Activated CD8-positive, alpha-beta memory T cell treated with anti-CD3 and anti-CD28 coated beads for 1 hour (primary cell): Measurements from ENCODE around the gene CYSTM1.
"Not testable (repeated sequence)": the region's sequence is repeated elsewhere in the genome, so short reads cannot be mapped to it uniquely, and the experiment has no call there.

Experiments used
- DNase-seq, 2 donors: peaks; one replicate each; pipeline ENCODE4 v3.0.0-alpha.2; 2020; ENCODE audit warnings: low read depth in 1 of 2; ENCODE audit errors: extremely low read depth in 1 of 2

CYSTM1 gene

DNA sequence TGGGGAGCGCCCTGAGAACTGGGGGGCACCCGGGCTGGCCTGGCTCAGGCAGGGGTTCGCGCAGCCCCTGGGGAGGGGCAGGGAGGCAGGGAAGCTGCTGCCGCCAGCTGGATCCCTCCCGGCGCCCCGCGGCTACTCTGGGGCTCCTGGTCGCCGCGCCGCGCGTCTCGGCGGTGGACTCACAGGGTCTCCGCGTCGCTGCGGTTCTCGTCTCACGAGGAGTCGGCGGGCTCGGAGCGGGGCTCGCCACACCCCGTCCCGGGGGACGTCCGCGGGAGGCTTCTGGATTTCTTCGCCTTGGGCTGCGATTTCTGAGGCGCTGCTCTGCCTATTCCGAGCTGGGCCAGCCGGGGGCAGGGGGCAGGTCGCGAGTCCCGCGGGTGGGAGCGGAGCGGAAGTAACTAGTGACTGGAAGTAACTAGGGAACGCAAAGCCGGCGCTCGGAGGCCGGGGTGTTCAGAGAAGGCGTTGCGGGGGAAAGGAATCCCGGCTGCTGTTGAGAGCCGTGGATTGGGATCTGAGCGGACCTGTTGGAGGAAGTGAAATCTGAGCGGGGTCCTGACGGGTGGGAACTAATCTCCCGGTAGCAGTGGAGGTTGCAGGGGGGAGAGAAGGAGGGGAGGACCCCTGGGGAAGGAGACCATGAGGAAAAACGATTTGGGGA lies 511 bp downstream of the CYSTM1 start:
- DNase-seq: peak in 1 of 2 donors; percentile 34

DNA sequence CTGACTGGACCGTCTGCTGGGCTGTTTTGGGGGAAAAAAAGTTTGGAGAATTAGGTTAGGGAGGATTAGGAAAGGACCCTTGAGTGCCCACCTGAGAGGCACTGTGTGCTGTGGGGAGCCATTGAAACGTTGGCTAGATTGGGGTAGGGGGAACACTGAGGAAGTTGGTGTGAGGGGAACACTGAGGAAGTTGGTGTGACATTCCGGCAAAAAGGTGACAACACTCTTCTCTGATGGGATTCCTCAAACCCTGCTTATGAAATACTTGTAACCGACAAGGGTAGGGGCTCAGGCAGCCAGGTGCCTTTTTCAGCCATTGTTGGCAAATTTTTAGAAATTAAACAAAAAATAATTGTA lies 1.0 kb downstream of the CYSTM1 start:
- no peak for DNase-seq

DNA sequence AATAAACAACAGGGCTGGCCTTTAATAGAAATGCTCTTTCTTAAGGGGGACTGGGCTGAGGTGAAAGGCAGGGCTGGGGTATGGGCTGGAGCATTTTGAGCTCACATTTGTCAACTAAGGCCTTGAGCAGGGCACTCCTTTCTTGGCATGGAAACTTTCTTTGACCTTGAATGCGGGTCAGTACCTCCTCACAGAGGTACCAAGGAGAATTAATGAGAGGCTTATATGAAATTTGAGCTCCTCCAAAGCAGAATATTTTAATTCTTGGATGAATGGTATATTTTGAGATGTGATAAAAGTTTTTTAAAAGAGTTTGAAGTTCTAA lies 3.1 kb downstream of the CYSTM1 start:
- DNase-seq: no peak

DNA sequence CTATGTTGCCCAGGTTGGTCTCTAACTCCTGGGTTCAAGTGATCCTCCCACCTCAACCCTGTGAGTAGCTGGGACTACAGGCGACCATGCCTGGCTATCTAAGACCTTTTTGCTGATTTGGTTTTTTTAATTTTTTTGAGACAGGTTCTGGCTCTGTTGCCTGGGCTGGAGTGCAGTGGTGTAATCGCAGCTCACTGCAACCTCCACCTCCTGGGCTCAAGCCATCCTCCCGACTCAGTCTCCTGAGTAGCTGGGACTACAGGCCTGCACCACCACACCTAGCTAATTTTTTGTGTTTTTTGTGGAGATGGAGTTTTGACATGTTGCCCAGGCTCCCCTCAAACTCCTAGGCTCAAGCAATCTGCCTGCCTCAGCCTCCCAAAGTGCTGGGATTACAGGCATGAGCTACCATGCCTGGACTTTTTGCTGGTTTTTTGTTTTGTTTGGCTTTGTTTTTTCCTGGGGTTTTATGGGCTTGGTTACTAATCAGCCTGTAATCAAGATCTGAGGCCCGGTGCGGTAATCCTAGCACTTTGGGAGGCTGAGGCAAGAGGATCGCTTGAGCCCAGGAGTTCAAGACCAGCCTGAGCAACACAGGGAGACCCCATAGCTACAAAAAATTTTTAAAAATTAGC lies 3.6 kb downstream of the CYSTM1 start:
- no peak for DNase-seq

DNA sequence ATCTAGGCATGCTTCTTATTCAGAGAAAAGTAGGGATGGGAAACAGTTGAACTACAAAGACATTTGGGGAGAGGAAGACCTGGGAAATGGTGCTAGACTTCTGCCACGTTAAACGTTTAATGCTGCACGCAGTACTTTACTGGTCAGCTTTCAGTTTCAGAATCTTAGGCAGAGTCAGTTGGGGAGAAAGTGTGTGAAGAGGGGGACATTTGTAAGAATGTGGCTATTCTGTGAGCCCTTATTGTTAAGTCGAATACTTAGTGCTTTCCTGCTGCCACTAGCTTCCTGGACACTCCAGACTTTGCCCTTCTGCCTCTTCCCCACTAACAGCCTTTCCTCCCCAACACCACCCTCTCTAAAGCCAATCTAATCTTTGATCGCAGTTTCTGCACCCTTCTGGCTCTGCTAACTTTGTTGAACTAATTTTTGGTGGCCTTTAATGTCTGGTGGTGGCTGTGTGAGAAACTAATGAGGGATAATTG lies 6.1 kb downstream of the CYSTM1 start:
- no peak for DNase-seq

DNA sequence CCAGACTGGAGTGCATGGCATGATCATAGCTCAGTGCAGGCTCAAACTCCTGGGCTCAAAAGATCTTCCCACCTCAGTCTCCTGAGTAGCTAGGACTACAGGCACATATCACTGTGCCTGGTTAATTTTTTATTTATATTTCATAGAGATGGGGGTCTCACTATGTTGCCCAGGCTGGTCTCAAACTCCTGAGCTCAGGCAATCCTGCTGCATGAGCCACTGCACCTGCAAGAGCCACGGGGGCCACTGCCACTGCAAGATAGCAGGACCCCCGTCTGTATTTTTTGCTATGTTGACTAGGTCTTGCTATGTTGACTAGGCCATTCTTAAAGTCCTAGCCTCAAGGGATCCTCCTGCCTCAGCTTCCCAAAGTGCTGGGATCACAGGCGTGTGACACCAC lies 6.5 kb downstream of the CYSTM1 start:
- DNase-seq: no peak

DNA sequence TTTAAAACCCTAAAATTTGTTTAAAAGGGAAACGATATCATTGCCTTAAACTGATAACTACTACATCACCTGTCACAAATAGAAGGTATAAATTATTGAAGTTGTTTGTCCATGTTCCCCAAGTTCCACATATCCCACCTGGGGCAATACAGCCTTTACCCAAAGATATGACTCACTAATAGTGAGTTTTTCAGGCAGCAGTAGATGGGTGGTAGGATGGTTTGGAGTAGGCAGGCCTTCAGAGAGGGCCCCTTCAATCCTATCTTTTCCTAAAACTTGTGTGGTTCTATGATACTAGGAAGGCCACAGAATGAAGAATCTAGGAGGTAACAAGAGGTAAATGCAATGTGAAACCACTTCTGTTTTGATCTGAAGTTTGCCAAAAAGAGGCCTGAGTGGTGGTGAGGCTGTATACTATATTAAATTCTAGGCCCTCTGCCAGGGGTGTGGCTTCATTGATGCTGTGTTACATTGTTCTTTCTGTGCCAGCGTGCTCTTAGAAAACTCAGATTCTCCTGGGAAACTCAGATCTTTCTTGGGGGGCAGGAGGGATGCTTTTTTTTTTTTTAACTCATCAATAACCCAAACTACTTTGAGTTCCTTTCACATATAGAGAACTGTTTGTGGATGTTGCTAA lies 7.2 kb downstream of the CYSTM1 start:
- DNase-seq: no peak

DNA sequence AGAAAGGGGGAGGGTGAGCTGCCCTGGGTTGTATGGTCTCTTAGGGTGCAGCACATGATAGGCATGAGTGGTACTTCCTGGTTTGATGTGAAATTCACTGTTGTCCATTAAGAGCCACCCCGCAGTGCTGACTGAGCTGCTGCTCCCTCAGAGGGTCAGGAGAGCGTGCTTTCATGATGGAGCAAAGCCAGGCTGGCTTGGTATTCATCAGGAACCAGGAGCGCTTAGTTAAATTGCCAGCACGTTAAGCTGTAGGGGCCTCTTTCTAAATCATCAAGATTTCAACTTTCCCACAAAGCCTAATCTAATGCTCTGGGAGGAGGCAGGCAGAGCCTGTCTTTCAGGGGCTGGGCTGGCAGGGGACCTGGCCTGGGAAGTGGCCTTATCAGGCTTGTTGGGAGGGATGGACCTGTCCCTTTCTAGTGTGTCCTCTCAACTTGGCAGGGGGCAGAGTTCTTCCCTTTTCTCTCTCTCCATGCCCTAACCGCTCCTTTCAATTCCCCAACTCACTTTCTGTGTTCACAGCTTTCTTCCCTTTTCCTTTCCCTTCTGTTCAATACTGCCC lies 7.9 kb downstream of the CYSTM1 start:
- no peak for DNase-seq

DNA sequence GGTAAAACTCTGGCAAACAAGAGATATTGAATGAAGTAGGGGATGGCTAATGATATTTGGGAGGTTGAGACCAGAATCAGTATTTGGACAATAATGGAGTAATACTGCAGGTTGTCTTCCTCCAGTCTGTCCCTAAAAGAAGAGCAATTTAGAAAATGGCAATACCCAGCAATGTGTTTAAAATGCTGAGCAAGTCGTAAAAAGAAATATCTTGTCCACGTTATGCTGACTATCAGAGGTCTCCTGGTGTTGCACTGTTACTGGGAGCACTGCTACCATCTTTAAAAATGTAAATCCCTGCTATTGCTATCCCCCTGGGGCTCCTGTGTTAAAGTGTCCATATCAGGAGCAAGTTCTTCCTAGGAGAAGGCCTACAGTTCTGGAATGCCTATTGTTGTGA lies 10.4 kb downstream of the CYSTM1 start:
- DNase-seq: no peak

DNA sequence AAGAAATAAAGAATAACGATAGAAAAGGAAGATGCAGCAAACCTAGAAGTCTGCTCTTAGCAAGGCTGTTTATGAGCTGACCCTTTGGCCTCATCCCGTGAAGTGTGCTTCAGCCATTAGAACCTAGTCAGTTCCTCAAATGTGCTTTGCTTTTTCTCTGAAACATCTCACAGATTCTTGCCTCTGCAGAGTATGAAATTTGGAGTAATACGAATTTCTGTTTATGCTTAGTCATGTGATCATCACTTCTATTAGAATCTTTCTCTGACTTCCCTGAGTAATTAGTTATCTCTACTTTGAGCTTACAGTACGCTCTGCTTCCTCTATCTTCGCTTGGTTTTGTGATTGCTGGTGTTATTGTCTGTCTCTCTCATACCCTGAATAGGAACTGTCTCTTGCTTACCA lies 11.3 kb downstream of the CYSTM1 start:
- DNase-seq: no peak

DNA sequence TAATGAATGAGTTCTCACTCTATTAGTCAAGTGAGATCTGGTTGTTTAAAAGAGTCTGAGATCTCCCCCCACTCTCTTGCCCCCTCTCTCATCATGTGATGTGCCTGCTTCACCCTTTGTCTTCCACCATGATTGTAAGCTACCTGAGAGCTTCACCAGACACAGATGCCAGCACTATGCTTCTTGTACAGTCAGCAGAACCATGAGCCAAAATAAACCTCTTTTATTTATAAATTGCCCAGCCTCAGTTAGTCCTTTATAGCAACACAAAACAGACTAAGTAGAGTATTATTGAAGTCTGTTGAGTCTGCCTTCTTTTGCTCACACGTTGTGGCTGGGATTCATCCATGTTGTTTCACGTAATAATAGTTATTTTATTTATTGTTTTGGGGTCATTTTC lies 14.3 kb downstream of the CYSTM1 start:
- DNase-seq: no peak

DNA sequence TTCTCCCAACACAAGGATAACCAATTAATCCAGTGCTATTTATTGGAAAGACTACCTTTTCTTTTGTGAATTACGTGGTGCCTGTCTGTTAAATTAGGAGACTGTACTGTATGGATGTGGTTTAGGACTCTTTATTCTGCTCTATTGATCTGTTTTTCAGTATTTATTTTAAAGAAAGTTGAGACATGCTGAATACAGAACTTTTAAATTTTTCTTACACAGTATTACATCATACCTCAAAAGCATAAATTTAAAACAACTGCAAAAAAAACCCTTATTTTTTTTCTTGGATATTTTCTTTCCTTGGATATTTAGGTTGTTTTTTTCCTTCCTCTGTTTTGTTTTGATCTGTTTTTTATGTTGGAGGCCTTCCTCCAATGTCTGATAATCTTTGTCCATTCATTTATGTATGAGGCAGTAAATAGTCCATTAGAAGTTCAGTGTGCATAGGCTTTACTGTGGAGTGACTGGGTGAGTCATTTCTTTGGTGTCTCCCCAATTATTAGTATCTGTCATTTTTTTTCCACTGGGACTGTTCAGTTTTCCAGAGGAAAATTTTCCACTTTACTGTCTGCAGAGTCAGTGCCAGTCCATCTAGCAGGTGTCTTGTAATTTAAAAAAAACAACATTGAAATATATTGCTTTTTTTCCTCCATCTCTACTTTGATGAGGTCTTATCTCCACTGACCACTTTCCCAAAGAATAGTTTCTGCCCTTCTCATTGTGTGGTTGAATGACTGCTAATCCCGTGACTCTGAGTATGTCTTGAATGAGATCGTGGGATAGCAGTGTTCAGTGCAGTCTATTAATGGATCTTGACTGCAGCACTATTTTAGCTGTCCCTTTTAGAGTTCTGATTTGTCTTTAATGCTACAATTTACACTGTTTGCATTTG lies 15.2 kb downstream of the CYSTM1 start:
- DNase-seq: no peak

DNA sequence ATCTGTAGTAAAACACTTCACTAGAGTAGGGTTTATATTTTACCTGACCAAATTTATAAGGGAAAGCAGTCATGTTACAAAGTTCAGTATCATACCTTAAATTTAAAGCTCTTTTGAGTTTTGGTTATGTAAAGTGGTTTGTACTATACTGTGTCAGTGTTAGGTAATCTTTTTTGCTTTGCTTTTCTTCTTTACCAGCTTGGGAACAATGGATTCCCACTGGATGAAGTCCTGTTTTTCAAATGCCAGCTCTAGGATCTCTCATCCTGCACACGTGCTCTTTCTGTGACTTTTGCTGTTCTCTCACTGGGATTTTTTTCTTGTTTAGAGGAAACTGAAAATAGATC lies 15.9 kb downstream of the CYSTM1 start:
- DNase-seq: no peak

DNA sequence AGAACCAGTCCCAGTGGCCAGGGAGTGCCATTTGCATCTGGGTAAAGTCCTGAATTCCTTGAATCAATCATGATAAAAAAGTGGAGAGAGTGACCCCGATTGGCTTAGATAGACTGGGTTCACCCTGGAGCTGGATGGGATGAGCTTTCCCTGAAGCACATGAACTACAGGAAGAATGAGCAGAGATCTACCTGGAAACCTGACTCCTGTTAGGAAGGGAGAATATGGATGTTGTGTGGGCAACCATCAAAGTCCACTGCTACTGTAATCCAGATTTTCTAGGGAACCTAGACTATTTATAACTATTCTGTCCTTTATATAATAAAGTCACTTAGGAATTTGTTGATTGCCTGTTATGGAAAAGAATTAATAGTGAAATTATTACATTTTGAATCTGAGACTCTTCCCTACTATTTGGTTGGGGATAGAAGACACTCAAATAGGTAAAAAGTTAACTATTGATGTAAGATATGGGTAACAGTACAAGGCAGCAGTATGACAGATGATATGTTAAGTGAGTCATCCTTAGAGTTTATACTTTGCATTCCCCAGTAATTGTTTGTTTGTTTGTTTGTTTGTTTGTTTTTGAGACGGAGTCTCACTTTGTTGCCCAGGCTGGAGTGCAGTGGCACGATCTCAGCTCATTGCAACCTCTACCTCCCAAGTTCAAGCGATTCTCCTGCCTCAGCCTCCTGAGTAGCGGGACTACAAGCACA lies 17.9 kb downstream of the CYSTM1 start:
- DNase-seq: no peak

DNA sequence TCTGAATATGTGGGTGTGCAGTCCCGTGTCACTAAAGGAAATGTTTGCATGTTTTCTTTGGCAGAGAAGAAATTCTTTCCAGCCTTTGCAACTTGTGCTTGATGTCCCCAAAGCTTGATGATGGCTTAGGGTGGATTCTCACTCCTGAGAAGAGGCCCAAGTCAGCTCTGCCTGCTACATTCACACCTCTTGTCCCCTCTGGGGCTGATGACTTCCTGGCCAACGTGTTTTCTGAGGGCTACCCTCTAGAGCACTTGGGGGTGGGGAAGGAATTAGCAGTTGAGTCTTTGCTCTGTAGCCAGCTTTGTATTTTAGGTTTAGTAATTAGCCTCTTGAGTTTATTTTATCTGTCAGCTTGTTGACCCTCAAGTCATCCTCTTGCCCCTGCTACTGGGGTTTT lies 19.7 kb downstream of the CYSTM1 start:
- DNase-seq: no peak

DNA sequence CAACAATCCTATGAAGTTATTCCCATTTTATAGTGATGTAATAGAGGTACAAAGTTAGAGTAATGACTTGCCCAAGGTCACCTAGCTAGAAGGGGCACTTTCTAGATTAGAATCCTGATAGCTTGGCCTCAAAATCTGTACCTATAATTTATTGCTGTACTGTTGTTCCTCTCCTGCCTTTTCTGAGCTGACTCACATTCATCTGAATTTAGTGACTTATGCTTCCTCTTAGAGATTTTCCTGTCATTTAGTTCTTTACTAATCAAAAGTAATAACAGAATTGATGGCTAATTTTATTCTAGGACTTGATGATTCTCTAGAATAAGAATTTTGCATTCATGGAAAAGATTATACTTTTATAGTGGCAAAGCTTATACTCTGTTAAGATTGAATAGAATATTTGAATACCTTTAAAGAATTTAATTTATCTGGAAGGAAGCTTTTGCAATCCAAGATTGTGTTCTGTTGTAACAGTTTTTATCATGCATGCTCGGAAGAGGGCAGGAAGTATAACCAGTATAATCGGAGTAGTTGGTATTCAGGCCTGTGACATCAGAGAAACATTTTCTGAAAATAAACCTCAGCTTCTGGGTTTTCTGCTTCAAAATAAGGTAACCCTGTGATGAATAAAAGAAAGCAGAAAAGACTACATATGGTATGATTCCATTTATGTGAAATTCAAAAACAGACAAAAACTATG lies 21.3 kb downstream of the CYSTM1 start:
- no peak for DNase-seq

DNA sequence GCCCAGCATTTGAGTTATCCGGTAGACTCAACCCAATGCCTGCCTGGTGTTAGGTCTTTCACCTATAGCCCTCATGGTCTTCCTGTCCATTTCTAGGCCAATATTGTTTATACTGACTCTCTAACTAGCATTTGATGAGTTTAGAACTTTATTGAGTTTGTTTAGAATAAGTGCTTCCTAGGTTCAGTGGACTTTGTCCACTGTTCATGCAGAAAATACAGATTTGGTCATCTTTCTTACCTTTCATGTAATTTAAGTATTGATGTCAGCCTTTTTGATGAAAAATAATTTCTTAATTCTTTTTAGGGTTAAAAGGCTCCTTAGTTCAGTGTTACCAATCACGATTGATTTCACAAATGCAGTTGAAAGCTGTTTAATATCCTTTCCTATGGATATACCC lies 22.0 kb downstream of the CYSTM1 start:
- no peak for DNase-seq

DNA sequence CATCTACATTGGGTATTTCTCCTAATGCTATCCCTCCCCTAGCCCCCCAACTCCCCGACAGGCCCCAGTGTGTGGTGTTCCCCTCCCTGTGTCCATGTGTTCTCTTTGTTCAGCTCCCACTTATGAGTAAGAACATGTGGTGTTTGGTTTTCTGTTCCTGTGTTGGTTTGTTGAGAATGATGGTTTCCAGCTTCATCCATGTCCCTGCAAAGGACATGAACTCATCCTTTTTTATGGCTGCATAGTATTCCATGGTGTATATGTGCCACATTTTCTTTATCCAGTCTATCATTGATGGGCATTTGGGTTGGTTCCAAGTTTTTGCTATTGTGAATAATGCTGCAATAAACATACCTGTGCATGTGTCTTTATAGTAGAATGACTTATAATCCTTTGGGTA lies 23.9 kb downstream of the CYSTM1 start:
- DNase-seq: not testable (repeated sequence)

DNA sequence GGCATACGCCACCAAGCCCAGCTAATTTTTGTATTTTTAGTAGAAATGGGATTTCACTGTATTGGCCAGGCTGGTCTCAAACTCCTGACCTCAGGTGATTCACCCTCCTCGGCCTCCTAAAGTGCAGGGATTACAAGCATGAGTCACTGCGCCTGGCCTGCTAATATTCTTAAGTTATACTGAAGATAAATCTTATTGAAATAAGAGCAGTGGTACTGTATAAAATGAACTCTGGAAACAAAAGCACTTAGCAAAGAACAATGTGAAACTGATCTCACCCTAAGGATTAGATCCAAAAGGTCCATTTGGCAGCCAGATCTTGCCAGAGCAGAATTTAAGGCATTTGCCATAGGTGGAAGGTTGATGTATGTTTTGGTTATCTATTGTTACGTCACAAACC lies 27.1 kb downstream of the CYSTM1 start:
- DNase-seq: no peak

DNA sequence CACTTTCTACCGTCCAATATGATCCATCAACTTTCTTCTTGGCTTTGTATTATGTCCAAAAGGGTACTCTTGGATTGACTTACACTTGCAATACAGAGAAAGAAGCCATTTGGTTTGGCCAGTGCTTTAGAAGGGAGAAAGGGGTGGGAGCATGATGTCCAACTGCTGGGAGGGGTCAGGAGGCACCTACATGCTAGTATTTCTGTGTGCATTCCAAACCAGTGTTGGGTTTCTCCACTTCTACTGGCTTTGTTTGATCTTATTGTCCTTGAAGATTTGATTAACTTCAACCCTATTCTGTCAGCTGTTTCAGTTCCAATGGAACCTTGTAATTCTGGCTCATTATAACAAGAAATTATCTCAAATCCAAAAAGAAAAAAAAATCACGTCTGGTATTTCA lies 27.6 kb downstream of the CYSTM1 start:
- no peak for DNase-seq
